IMR-90 (cell line): Measurements from ENCODE around the gene SMIM5. TPM values are rescaled to one million over a fixed set of nuclear protein-coding genes. Genes with fewer than 3 reads are reported as not detected.

Experiments used
- ATAC-seq: fragments of 200-7000 bp; cut with Tn5 transposase; 2 replicates; pipeline ENCODE4 v1.9.1; 2020; ENCODE audit warnings: low read depth, mild to moderate bottlenecking, moderate library complexity
- BruUV-seq: library from RNA; stranded (reverse); fragments of 400-500 nt; replicated peaks from 2 replicates; lab custom pipeline; 2021; lab: Mats Ljungman, UMichigan
- CTCF ChIA-PET: fragments of 300-600 bp; formaldehyde crosslinking; extraction: SDS; loops from one replicate; lab custom pipeline; 2021; ENCODE audit warnings: antibody characterized with exemption; lab: Yijun Ruan, JAX
- POLR2A ChIA-PET: fragments of 300-600 bp; sonication (Branson Sonifier 250); formaldehyde crosslinking; loops from one replicate; lab custom pipeline; 2022; ENCODE audit warnings: antibody characterized with exemption; ENCODE audit not compliant: unreplicated experiment; lab: Charles Lee
- DNase-seq: peaks from one replicate; pipeline ENCODE4 v3.0.0; 2013
- H2AFZ ChIP-seq: replicated peaks from 2 replicates; pipeline ENCODE3; 2013; ENCODE audit warnings: low read length, mild to moderate bottlenecking; ENCODE audit not compliant: poor library complexity
- H2AK5ac ChIP-seq: 2 replicates; pipeline ENCODE4 v1.6.1; 2013; ENCODE audit warnings: low read depth, low read length, inconsistent platforms
- H2AK9ac ChIP-seq: replicated peaks from 2 replicates; pipeline ENCODE3; 2013; ENCODE audit warnings: mild to moderate bottlenecking, low read depth, low read length, moderate library complexity; ENCODE audit not compliant: poor library complexity
- H2BK120ac ChIP-seq: 2 replicates; pipeline ENCODE4 v1.6.1; 2013; ENCODE audit warnings: low read depth, low read length, inconsistent platforms
- H2BK15ac ChIP-seq: 3 replicates; pipeline ENCODE4 v1.6.1; 2013; ENCODE audit warnings: low read depth, low read length, inconsistent platforms
- H2BK20ac ChIP-seq: 2 replicates; pipeline ENCODE4 v1.6.1; 2013; ENCODE audit warnings: low read depth, mild to moderate bottlenecking, inconsistent platforms, low read length, moderate library complexity
- H2BK5ac ChIP-seq: 2 replicates; pipeline ENCODE4 v1.6.1; 2013; ENCODE audit warnings: mild to moderate bottlenecking, low read depth, low read length, inconsistent platforms; ENCODE audit not compliant: poor library complexity, severe bottlenecking
- H3K14ac ChIP-seq: replicated peaks from 2 replicates; pipeline ENCODE4 v1.6.1; 2013; ENCODE audit warnings: low read depth, low read length, inconsistent platforms
- H3K18ac ChIP-seq: 2 replicates; pipeline ENCODE4 v1.6.1; 2013; ENCODE audit warnings: low read depth, low read length, control low read depth
- H3K23ac ChIP-seq: 2 replicates; pipeline ENCODE4 v1.6.1; 2013; ENCODE audit warnings: low read depth, low read length, inconsistent platforms
- H3K27ac ChIP-seq: 2 replicates; pipeline ENCODE4 v1.5.1; 2013; ENCODE audit warnings: mild to moderate bottlenecking, control low read depth, low read length; ENCODE audit not compliant: insufficient read depth
- H3K27me3 ChIP-seq: 2 replicates; pipeline ENCODE4 v1.6.1; 2013; ENCODE audit warnings: low read length; ENCODE audit not compliant: control insufficient read depth, insufficient read depth
- H3K36me3 ChIP-seq: 2 replicates; pipeline ENCODE4 v1.6.1; 2013; ENCODE audit warnings: low read length, mixed read lengths; ENCODE audit not compliant: control insufficient read depth, insufficient read depth
- H3K4ac ChIP-seq: 2 replicates; pipeline ENCODE4 v1.6.1; 2013; ENCODE audit warnings: low read depth, low read length, inconsistent platforms
- H3K4me1 ChIP-seq: 2 replicates; pipeline ENCODE4 v1.6.1; 2013; ENCODE audit warnings: low read length, mixed read lengths; ENCODE audit not compliant: control insufficient read depth, insufficient read depth
- H3K4me2 ChIP-seq: 2 replicates; pipeline ENCODE4 v1.6.1; 2013; ENCODE audit warnings: low read depth, mild to moderate bottlenecking, control low read depth, low read length, moderate library complexity
- H3K4me3 ChIP-seq: 2 replicates; pipeline ENCODE4 v1.5.1; 2013; ENCODE audit warnings: low read depth, mild to moderate bottlenecking, control low read depth, low read length, moderate library complexity; ENCODE audit not compliant: insufficient read depth
- H3K56ac ChIP-seq: 2 replicates; pipeline ENCODE4 v1.6.1; 2013; ENCODE audit warnings: low read length, inconsistent platforms; ENCODE audit not compliant: insufficient read depth; ENCODE audit errors: extremely low read depth
- H3K79me1 ChIP-seq, 2 experiments: 2 replicates each; pipeline ENCODE4 v1.6.1; 2013; ENCODE audit warnings: low read length in 2 of 2, inconsistent platforms in 1 of 2, low read depth in 1 of 2
- H3K9ac ChIP-seq: 2 replicates; pipeline ENCODE4 v1.6.1; 2013; ENCODE audit warnings: low read depth, low read length, control low read depth
- H3K9me1 ChIP-seq: 2 replicates; pipeline ENCODE4 v1.6.1; 2013; ENCODE audit warnings: low read length, inconsistent platforms; ENCODE audit not compliant: insufficient read depth
- H3K9me3 ChIP-seq: 2 replicates; pipeline ENCODE4 v1.6.1; 2013; ENCODE audit warnings: low read length; ENCODE audit not compliant: control insufficient read depth, insufficient read depth
- H4K20me1 ChIP-seq: 2 replicates; pipeline ENCODE4 v1.6.1; 2013; ENCODE audit warnings: low read length, inconsistent platforms; ENCODE audit not compliant: insufficient read depth
- H4K5ac ChIP-seq: 2 replicates; pipeline ENCODE4 v1.6.1; 2013; ENCODE audit warnings: mild to moderate bottlenecking, low read depth, low read length, control low read depth
- H4K8ac ChIP-seq, 2 experiments: 2 replicates each; pipeline ENCODE4 v1.6.1; 2013; ENCODE audit warnings: low read depth in 2 of 2, low read length in 2 of 2, control low read depth in 1 of 2, inconsistent platforms in 1 of 2
- H4K91ac ChIP-seq: 2 replicates; pipeline ENCODE4 v1.6.1; 2013; ENCODE audit warnings: low read depth, low read length, inconsistent platforms; ENCODE audit not compliant: insufficient read depth
- MAFK ChIP-seq: IDR thresholded peaks from 2 replicates; pipeline ENCODE4 v1.6.1; 2012; ENCODE audit warnings: low read depth, low read length, improper control_type of control experiment
- MAZ ChIP-seq: IDR thresholded peaks from 2 replicates; pipeline ENCODE4 v1.6.1; 2012; ENCODE audit warnings: low read depth, mild to moderate bottlenecking, low read length, improper control_type of control experiment, moderate library complexity, borderline replicate concordance
- NFE2L2 ChIP-seq: fragments of 150-350 bp; IDR thresholded peaks from 2 replicates; pipeline ENCODE4 v1.6.1; 2016; ENCODE audit warnings: low read depth, mild to moderate bottlenecking, low read length
- RCOR1 ChIP-seq: IDR thresholded peaks from 2 replicates; pipeline ENCODE4 v1.6.1; 2012; ENCODE audit warnings: mild to moderate bottlenecking, low read length, improper control_type of control experiment; ENCODE audit not compliant: insufficient replicate concordance
- SMC3 ChIP-seq: fragments of 150-350 bp; IDR thresholded peaks from 2 replicates; pipeline ENCODE4 v1.6.1; 2016; ENCODE audit warnings: low read depth, mild to moderate bottlenecking, antibody characterized with exemption, low read length, moderate library complexity
- WGBS, 2 experiments: methylation state at CpG; one replicate each; pipeline versions ENCODE4 v1.1.5 to v1.1.7; 2013; ENCODE audit warnings: missing lambda C conversion rate in 2 of 2; ENCODE audit not compliant: insufficient read length in 1 of 2; ENCODE audit errors: extremely low coverage in 2 of 2; 5-methylcytosine and 5-hydroxymethylcytosine counted together
- dilution Hi-C: fragments of 300-500 bp; cut with HindIII; formaldehyde crosslinking; loops from one replicate; pipeline ENCODE4 v1.14.3; 2018; ENCODE audit warnings: low sequenced_read_pairs; ENCODE audit not compliant: unreplicated experiment
- in situ Hi-C: fragments of 300-500 bp; cut with MboI; formaldehyde crosslinking; loops from 3 replicates; pipeline ENCODE4 v1.14.3; 2019; ENCODE audit warnings: low sequenced_read_pairs, inconsistent platforms, mixed read lengths
- intact Hi-C: fragments of 100-400 bp; cut with micrococcal nuclease; formaldehyde crosslinking; loops from 2 replicates; pipeline ENCODE4 v1.10.0; 2022
- polyA plus RNA-seq, 3 experiments: library from polyadenylated mRNA; depleted of rRNA; stranded (reverse); fragments of >200 nt; gene quantifications; 2 replicates each; pipeline ENCODE4 v1.2.3, GENCODE V29; 2012; ENCODE audit warnings: low replicate concordance in 1 of 3
- total RNA-seq: library from RNA; depleted of rRNA; stranded (reverse); fragments of >200 nt; gene quantifications from 2 replicates; pipeline ENCODE4 v1.2.3, GENCODE V29; 2012

SMIM5 gene
- total and polyA plus RNA-seq, 2 of the 4 experiments (the other 2 are of a cell fraction), result not detected

DNA sequence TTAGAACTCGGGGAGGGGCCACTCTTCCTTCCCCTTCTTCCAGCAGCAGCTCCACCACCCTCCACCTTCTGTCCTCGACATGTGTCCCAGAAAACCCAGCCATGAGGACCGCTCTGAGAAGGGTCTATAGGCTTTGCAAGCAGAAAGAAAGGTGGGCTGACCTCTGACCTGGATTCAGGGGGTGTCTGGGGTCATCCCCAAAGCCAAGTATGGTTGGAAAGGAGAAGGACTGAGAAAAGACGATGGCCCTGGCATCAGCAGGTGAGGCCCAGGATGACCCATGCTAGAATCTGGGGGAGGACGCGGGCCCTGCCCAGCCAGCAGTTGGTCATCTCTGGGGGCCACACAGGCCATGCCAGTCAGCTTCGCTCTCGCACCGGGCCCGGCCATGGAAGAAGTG lies 6.1 kb upstream of the SMIM5 start:
- in situ Hi-C loops (no loop called here), intact Hi-C loops (no loop called here), dilution Hi-C loops (no loop called here)
- H3K27me3 ChIP-seq, result no peaks in the 10 kb centered on the region
- no peak overlapping the region for H2BK5ac ChIP-seq
- no peak overlapping the region for H3K18ac ChIP-seq
- no peak overlapping the region for H3K9ac ChIP-seq
- BruUV-seq, result no TSS peak
- H3K4me3 ChIP-seq, result no peak overlapping the region
- DNase-seq (no peak), ATAC-seq (no peak)
- no peak overlapping the region for H4K8ac ChIP-seq
- H3K4ac ChIP-seq, result no peak overlapping the region
- H2BK120ac ChIP-seq, result no peak overlapping the region
- no peak for TF ChIP-seq MAFK
- TF ChIP-seq NFE2L2, result no peak
- TF ChIP-seq SMC3, result no peak
- no peak for TF ChIP-seq MAZ
- TF ChIP-seq RCOR1, result no peak
- H3K14ac ChIP-seq, result no peak overlapping the region
- no peak overlapping the region for H3K23ac ChIP-seq
- ChIA-PET POLR2A (no interaction called here), CTCF (no interaction called here)
- no peak overlapping the region for H2AK5ac ChIP-seq
- H3K9me3 ChIP-seq, result no peaks in the 10 kb centered on the region
- H4K5ac ChIP-seq, result no peak overlapping the region
- H3K27ac ChIP-seq, result no peak overlapping the region
- no peak overlapping the region for H2AFZ ChIP-seq
- no peaks in the 10 kb centered on the region; the same call in 1 of the 2 replicates for H4K20me1 ChIP-seq
- H2BK15ac ChIP-seq, result no peak overlapping the region
- H3K4me1 ChIP-seq, result peaks cover 2% of the 10 kb centered on the region; the same call in 1 of the 2 replicates
- peaks cover 8% of the 10 kb centered on the region; the same call in 1 of the 2 replicates for H3K36me3 ChIP-seq
- H3K4me2 ChIP-seq, result no peak overlapping the region
- no peak overlapping the region for H2AK9ac ChIP-seq
- H3K79me1 ChIP-seq, result no peaks in the 10 kb centered on the region; a peak in 1 of 4 replicates
- 100% methylated on average over 1 of the region's 10 CpGs; no CpG with 5 or more reads in 1 of the 2 experiments for WGBS, 2 experiments
- H3K56ac ChIP-seq, result no peak overlapping the region
- H4K91ac ChIP-seq, result no peak overlapping the region
- no peak overlapping the region for H2BK20ac ChIP-seq
- no peaks in the 10 kb centered on the region for H3K9me1 ChIP-seq
